HEK293T (cell line): ENCODE results near the gene SYTL2.

ENCODE experiments used
- CTCF ChIA-PET: fragments of 350-600 bp; formaldehyde crosslinking; extraction: SDS; loops from one replicate; lab custom pipeline; 2021; ENCODE audit warnings: antibody characterized with exemption, inconsistent platforms; lab: Yijun Ruan, JAX
- POLR2A ChIA-PET: fragments of 350-600 bp; formaldehyde crosslinking; extraction: SDS; loops from one replicate; lab custom pipeline; 2020; ENCODE audit warnings: antibody characterized with exemption, inconsistent platforms; lab: Yijun Ruan, JAX
- DNase-seq: peaks from one replicate; pipeline ENCODE4 v3.0.0; 2012; ENCODE audit warnings: mixed read lengths; ENCODE audit errors: extremely low spot score
- ARNT ChIP-seq: fragments of 450-650 bp; IDR thresholded peaks from 2 replicates; pipeline ENCODE4 v1.6.1; 2017; ENCODE audit warnings: mild to moderate bottlenecking
- BHLHE40 ChIP-seq: fragments of 450-650 bp; IDR thresholded peaks from 2 replicates; pipeline ENCODE4 v1.6.1; 2016; ENCODE audit warnings: mild to moderate bottlenecking, moderate library complexity, borderline replicate concordance
- CTBP1 ChIP-seq: fragments of 450-650 bp; IDR thresholded peaks from 2 replicates; pipeline ENCODE4 v1.6.1; 2016; ENCODE audit warnings: borderline replicate concordance
- ELF4 ChIP-seq: fragments of 450-650 bp; IDR thresholded peaks from 2 replicates; pipeline ENCODE4 v1.6.1; 2017; ENCODE audit warnings: antibody characterized with exemption
- FOXA1 ChIP-seq: fragments of 450-650 bp; IDR thresholded peaks from 2 replicates; pipeline ENCODE4 v1.6.1; 2016; ENCODE audit warnings: mild to moderate bottlenecking
- FOXK2 ChIP-seq: fragments of 450-650 bp; IDR thresholded peaks from 2 replicates; pipeline ENCODE4 v1.6.1; 2016; ENCODE audit warnings: mild to moderate bottlenecking
- FOXM1 ChIP-seq: fragments of 450-650 bp; IDR thresholded peaks from 2 replicates; pipeline ENCODE4 v1.6.1; 2017; ENCODE audit warnings: mild to moderate bottlenecking, borderline replicate concordance
- HDGF ChIP-seq: fragments of 450-650 bp; IDR thresholded peaks from 2 replicates; pipeline ENCODE4 v1.6.1; 2017; ENCODE audit warnings: antibody characterized with exemption, borderline replicate concordance
- L3MBTL2 ChIP-seq: fragments of 450-650 bp; conservative IDR thresholded peaks from 2 replicates; pipeline ENCODE4 v1.6.1; 2016; ENCODE audit warnings: mild to moderate bottlenecking
- LEF1 ChIP-seq: fragments of 450-650 bp; IDR thresholded peaks from 2 replicates; pipeline ENCODE4 v1.6.1; 2017; ENCODE audit warnings: mild to moderate bottlenecking, borderline replicate concordance
- NFRKB ChIP-seq: fragments of 450-650 bp; IDR thresholded peaks from 2 replicates; pipeline ENCODE4 v1.6.1; 2016; ENCODE audit warnings: mild to moderate bottlenecking, moderate library complexity
- PKNOX1 ChIP-seq: fragments of 450-650 bp; IDR thresholded peaks from 2 replicates; pipeline ENCODE4 v1.6.1; 2016
- SP1 ChIP-seq: fragments of 450-650 bp; IDR thresholded peaks from 2 replicates; pipeline ENCODE4 v1.6.1; 2017
- SUZ12 ChIP-seq: fragments of 450-650 bp; IDR thresholded peaks from 2 replicates; pipeline ENCODE4 v1.6.1; 2016; ENCODE audit warnings: mild to moderate bottlenecking
- TARDBP ChIP-seq: fragments of 450-650 bp; IDR thresholded peaks from 2 replicates; pipeline ENCODE4 v1.6.1; 2016
- ZNF384 ChIP-seq: fragments of 450-650 bp; IDR thresholded peaks from 2 replicates; pipeline ENCODE4 v1.6.1; 2016

The SYTL2 gene

GRCh38 chr11:85819441-85819840 lies 8.5 kb upstream of the SYTL2 start:
- POLR2A ChIA-PET, result no interaction called here
- CTCF ChIA-PET, result no interaction called here
- TF ChIP-seq SP1, result no peak
- TF ChIP-seq FOXK2, result no peak
- no peak for TF ChIP-seq SUZ12
- TF ChIP-seq BHLHE40, result no peak
- TF ChIP-seq L3MBTL2, result no peak
- TF ChIP-seq PKNOX1, result no peak
- no peak for TF ChIP-seq CTBP1
- no peak for TF ChIP-seq TARDBP
- no peak for TF ChIP-seq ZNF384
- no peak for TF ChIP-seq ARNT
- TF ChIP-seq FOXA1, result no peak
- TF ChIP-seq NFRKB, result no peak
- no peak for DNase-seq

- no peak for TF ChIP-seq ELF4
- no peak for TF ChIP-seq CTBP1
- no peak for TF ChIP-seq LEF1
- no peak for TF ChIP-seq FOXK2
- no peak for TF ChIP-seq PKNOX1
- no peak for TF ChIP-seq NFRKB
- TF ChIP-seq BHLHE40, result no peak
- TF ChIP-seq FOXM1, result no peak
- no peak for TF ChIP-seq L3MBTL2
- TF ChIP-seq TARDBP, result no peak
- TF ChIP-seq ARNT, result no peak
- TF ChIP-seq ZNF384, result no peak
- no peak for TF ChIP-seq SP1
- no peak for TF ChIP-seq SUZ12
- DNase-seq, result no peak
- CTCF ChIA-PET, result no interaction called here
- POLR2A ChIA-PET, result no interaction called here
Observed at GRCh38 chr11:85815186-85815931, 4.4 kb upstream of the SYTL2 start.

- no peak for TF ChIP-seq TARDBP
- no peak for TF ChIP-seq FOXM1
- no peak for TF ChIP-seq CTBP1
- TF ChIP-seq ZNF384, result no peak
- no peak for TF ChIP-seq ELF4
- TF ChIP-seq SP1, result no peak
- ChIA-PET CTCF (no interaction called here), POLR2A (no interaction called here)
- no peak for DNase-seq
Observed at GRCh38 chr11:85813721-85814120, 2.8 kb upstream of the SYTL2 start.

- TF ChIP-seq BHLHE40, result no peak
- no peak for TF ChIP-seq ARNT
- no peak for TF ChIP-seq ZNF384
- TF ChIP-seq FOXA1, result no peak
- TF ChIP-seq TARDBP, result no peak
- no peak for TF ChIP-seq PKNOX1
- no peak for TF ChIP-seq ELF4
- TF ChIP-seq HDGF, result no peak
- DNase-seq, result no peak
- CTCF ChIA-PET, result no interaction called here
- POLR2A ChIA-PET, result no interaction called here
Observed at GRCh38 chr11:85811624-85812023, 683 bp upstream of the SYTL2 start.

GRCh38 chr11:85810521-85810870 lies 445 bp downstream of the SYTL2 start:
- no peak for TF ChIP-seq SUZ12
- no peak for TF ChIP-seq NFRKB
- TF ChIP-seq LEF1, result no peak
- TF ChIP-seq SP1, result no peak
- TF ChIP-seq ZNF384, result no peak
- TF ChIP-seq FOXK2, result no peak
- POLR2A ChIA-PET, result no interaction called here
- no peak for DNase-seq
- CTCF ChIA-PET, result interaction anchor here (0.6 to 1.5 kb wide), 3 partner anchors 14 to 482 kb away, joined by 3 to 6 read pairs (median 3); no protein-coding TSS in a partner anchor

GRCh38 chr11:85809863-85810262 lies 1.1 kb downstream of the SYTL2 start:
- peak; percentile 34 for DNase-seq
- TF ChIP-seq PKNOX1, result peak; percentile 76
- no peak for TF ChIP-seq ZNF384
- ChIA-PET POLR2A (interaction anchor here (0.9 kb wide), 1 partner anchor 145 kb away, joined by 3 read pairs; the partner anchor contains the start of gene CREBZF), CTCF (interaction anchor here (1.1 to 1.5 kb wide), 2 partner anchors 14 to 17 kb away, joined by 3 to 6 read pairs; no protein-coding TSS in a partner anchor)
